ENCODE results near the gene GNB1L.

The GNB1L gene

GRCh38 chr22:19776433-19777031 is 78.1 kb downstream of the GNB1L start:
- in situ Hi-C loops (cut with MboI; ENCODE audit: low sequenced_read_pairs, unreplicated experiment), result no loop called here
- no peak for DNase-seq (ENCODE audit: low spot score)
- TF ChIP-seq, protein P1, sequence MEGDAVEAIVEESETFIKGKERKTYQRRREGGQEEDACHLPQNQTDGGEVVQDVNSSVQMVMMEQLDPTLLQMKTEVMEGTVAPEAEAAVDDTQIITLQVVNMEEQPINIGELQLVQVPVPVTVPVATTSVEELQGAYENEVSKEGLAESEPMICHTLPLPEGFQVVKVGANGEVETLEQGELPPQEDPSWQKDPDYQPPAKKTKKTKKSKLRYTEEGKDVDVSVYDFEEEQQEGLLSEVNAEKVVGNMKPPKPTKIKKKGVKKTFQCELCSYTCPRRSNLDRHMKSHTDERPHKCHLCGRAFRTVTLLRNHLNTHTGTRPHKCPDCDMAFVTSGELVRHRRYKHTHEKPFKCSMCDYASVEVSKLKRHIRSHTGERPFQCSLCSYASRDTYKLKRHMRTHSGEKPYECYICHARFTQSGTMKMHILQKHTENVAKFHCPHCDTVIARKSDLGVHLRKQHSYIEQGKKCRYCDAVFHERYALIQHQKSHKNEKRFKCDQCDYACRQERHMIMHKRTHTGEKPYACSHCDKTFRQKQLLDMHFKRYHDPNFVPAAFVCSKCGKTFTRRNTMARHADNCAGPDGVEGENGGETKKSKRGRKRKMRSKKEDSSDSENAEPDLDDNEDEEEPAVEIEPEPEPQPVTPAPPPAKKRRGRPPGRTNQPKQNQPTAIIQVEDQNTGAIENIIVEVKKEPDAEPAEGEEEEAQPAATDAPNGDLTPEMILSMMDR (IDR thresholded peaks at IDR 0.05; ENCODE audit: borderline replicate concordance, control extremely low read depth, extremely low read depth, insufficient read depth, missing control alignments), result no peak

GRCh38 chr22:19775496-19776325 is 79.0 kb downstream of the GNB1L start:
- no peak for DNase-seq (ENCODE audit: low spot score)
- TF ChIP-seq, protein P1 (IDR thresholded peaks at IDR 0.05; ENCODE audit: borderline replicate concordance, control extremely low read depth, extremely low read depth, insufficient read depth, missing control alignments), result no peak
- in situ Hi-C loops (cut with MboI; ENCODE audit: low sequenced_read_pairs, unreplicated experiment), result no loop called here

GRCh38 chr22:19774628-19775027 is 80.0 kb downstream of the GNB1L start:
- TF ChIP-seq, protein P1 (IDR thresholded peaks at IDR 0.05; ENCODE audit: borderline replicate concordance, control extremely low read depth, extremely low read depth, insufficient read depth, missing control alignments), result no peak
- in situ Hi-C loops (cut with MboI; ENCODE audit: low sequenced_read_pairs, unreplicated experiment), result no loop called here
- DNase-seq (ENCODE audit: low spot score), result no peak

DNA sequence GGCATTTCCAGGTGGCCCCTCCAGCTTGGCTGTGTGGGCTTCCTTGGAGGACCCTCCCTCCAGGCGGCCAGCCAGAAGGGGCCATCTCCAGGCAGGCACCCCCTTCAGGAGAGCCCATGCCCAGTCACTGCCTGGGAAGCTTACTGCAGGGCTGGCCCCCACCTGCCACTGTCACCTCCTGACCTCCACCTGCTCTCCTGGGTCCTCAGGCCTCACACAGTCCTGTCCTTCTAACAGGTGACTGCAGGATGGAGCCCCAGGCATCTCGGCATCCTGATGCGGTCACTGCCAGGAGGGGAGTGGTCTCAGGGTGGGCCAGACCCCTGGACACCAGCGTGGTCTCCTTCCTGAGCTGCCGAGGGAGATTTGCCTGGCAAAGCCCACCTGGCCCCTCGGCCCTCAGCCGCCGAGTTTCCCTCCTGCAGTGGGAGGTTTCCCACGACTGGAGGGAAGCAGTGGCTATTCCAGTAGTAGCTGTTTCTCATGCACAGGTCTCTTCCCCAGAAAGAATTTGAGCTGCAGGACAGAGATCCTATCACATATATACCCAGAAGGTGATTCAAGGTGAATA is 81.1 kb downstream of the GNB1L start:
- in situ Hi-C loops (cut with MboI; ENCODE audit: low sequenced_read_pairs, unreplicated experiment), result no loop called here
- TF ChIP-seq, protein P1 (IDR thresholded peaks at IDR 0.05; ENCODE audit: borderline replicate concordance, control extremely low read depth, extremely low read depth, insufficient read depth, missing control alignments), result no peak
- no peak for DNase-seq (ENCODE audit: low spot score)

GRCh38 chr22:19772673-19773469 is 81.8 kb downstream of the GNB1L start:
- in situ Hi-C loops (cut with MboI; ENCODE audit: low sequenced_read_pairs, unreplicated experiment), result no loop called here
- no peak for DNase-seq (ENCODE audit: low spot score)
- TF ChIP-seq, protein P1 (IDR thresholded peaks at IDR 0.05; ENCODE audit: borderline replicate concordance, control extremely low read depth, extremely low read depth, insufficient read depth, missing control alignments), result peak; percentile 27

- in situ Hi-C loops (cut with MboI; ENCODE audit: low sequenced_read_pairs, unreplicated experiment), result no loop called here
- TF ChIP-seq, protein P1 (IDR thresholded peaks at IDR 0.05; ENCODE audit: borderline replicate concordance, control extremely low read depth, extremely low read depth, insufficient read depth, missing control alignments), result no peak
- DNase-seq (ENCODE audit: low spot score), result no peak
These were observed 82.3 kb downstream of the GNB1L start for GRCh38 chr22:19772422-19772672.
